NCI-H345 (cell line): ENCODE data around the gene PPP1R15B.
A peak's percentile ranks its signal among the peaks of the same experiment; 100 is the strongest.
"Not testable (repeated sequence)": the region's sequence is repeated elsewhere in the genome, so short reads cannot be mapped to it uniquely, and the experiment has no call there.

Experiments used
- DNase-seq: peaks from one replicate; lab custom pipeline; 2025; lab: John Stamatoyannopoulos, UW

The PPP1R15B gene

GRCh38 chr1:204443871-204444581, 32.4 kb upstream of the PPP1R15B start:
- DNase-seq, result no peak

GRCh38 chr1:204443260-204443619, 31.6 kb upstream of the PPP1R15B start:
- no peak for DNase-seq

DNA sequence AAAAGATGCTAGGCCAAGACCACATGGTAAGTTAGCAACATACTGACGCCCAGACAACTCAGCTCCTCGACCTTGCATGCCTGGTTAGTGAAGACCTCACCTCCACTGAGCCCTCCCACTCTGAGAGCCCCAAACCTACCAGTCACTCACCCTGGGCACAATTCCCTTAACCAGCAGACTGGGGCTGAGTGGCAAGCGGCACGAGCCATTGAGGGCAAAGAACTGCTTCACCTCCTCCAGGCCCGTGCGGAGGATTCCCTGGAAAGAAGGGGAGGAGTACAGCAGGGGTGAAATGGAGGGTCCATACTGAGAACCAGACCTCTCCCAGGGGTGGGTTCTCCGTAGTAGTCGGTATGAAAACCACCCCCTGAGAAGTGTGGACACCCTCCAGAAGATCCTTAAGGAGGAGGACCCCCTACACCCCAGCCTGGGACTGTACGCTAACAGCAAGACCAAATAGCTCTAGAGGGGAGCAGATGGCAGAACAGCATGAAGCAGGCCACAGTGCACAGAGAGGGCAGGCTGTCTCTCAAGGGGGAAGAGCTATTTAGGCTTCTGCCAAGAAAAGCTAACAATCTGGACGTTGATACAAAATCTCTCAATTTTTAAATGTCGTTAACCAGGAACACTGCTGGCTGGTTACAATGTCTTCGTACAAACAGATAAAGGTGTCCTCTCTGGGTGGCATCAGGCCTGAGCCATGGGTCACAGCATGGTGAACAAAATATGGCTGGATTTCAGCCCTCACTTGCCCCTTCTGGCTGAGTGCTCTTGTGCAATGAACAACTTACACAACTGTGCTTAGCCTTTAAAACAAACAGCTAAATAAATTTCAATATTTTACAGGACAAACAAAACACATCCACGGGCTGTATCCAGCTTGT, 31.0 kb upstream of the PPP1R15B start:
- no peak for DNase-seq

DNA sequence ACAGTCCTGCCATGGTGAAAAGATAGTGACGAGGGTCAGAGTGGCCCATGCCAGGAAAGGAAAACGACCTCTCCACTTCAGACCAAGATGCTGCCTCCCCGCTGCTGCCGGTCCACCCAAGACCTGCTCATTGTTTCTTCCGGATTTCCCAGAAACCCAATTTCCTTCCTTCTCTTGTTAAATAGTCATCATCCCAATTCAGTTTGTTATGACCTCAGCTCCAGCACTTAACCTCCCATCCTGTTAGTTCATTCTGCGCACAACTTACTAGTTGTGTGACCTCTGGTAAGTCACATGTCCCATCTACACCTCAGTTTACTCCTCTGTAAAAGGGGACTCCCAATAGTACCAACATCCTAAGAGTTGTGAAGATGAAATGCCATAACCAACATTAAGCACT, 29.9 kb upstream of the PPP1R15B start:
- no peak for DNase-seq

- DNase-seq, result no peak
These were observed 28.2 kb upstream of the PPP1R15B start for GRCh38 chr1:204439621-204440375.

GRCh38 chr1:204438628-204439027, 27.0 kb upstream of the PPP1R15B start:
- DNase-seq, result no peak

DNA sequence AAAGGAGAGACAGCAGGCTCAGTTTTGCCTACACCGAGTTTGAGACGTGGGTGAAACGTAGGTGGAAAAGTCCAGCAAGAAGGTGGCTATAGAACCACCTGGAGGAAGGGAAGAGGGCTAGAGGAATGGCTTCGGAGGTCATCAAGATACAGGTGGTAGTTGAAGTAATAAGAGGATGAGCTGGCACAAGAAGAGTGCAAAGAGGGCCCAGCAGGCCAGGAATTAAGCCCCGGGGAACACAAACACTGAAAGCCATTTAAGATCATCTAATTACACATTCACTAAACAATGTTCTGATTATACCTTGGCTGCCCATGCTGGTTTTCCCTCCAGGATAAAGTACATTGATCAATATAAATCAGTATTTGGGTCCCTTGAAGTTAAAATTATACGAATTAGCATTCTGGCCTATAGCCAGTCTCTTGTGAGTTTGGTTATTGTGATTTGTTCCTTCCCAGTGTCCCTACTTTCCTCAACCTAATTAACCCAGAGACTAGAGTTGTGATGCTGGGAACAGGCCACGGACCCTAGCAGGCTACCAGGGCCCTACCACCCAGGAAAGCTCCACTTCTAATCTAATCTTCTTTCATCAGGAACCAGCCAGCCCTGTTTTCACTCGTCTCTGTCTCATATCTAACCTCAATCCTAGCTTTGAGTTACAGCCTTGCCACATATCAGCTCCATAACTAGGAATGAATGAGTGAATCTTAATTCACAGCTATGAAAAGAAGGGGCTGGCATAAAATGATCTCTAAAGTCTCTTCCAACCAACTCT, 26.4 kb upstream of the PPP1R15B start:
- no peak for DNase-seq

- no peak for DNase-seq
These were observed 24.3 kb upstream of the PPP1R15B start for GRCh38 chr1:204435872-204436271.

- DNase-seq, result no peak
These were observed 23.8 kb upstream of the PPP1R15B start for GRCh38 chr1:204435381-204435831.

DNA sequence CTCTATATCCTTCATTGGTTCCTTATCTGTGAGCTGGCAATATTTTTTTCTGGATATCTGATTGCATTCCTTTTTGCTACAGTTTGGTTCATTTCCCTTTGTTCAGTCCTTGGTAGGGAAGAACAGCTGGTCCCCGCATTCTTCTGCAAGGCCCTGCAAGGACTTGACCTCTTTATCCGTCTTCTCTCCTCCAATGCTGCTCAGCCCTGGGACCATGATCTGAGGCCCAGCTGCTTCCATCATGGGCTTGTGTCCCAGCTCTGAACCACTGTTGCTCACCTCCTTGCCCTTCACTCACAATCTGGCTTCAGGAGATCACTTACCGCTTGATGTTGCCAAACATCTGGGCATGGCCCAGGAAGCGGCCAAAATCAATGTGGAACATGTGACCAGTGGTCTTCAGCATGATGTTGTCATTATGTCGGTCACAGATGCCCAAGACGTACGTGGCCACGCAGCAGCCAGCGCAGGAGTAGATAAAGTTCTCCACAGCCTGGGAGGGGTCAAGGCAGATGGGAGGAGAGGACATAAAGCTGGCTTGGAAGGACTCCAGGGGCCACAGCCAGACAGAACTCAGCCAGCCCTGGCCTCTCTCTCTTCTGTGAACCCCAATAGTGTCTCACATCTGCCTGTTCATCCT, 22.6 kb upstream of the PPP1R15B start:
- DNase-seq, result no peak

GRCh38 chr1:204432708-204433107, 21.1 kb upstream of the PPP1R15B start:
- no peak for DNase-seq

DNA sequence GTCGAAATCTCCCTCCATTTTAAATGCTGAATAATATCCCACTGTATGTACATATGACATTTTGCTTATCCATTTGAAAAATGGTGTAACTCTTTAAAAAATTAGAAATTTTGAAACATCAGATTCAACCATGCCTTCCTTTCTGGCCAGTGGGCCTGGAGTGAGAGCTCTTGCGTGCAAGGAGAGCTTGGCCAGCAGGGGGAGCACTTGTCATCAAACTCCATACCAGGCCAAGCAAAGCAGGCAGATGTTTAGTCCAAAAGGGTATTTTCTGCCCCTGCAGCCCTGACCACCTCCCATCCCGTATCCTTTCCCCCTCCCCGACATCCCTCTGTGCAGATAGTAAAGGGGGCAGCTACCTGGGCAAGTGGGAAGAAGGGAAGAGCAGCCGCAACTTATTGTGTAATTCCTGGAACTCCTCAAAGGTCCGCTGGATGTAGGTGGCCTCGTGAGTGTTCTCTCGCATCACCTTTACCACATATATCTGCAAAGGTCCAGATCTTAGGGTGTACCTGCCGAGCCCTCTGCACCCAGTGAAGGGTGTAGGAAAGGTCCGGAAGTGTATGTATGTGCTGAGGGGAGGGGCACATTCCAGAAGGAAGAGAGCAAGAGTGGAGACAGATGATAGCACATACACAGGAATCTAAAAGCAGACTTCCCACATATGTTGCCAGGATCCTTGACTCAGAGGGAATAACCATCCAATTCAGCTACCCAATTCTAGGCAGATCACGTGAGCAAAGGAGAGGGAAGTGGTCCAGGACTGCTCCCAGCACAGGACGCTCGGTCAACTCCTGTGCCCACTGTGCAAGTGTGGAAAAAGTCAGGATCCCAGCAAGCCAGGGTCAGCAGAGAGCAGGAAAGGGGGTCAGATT, 19.9 kb upstream of the PPP1R15B start:
- peak; percentile 61 for DNase-seq

GRCh38 chr1:204429746-204430145, 18.1 kb upstream of the PPP1R15B start:
- DNase-seq, result no peak

GRCh38 chr1:204426971-204427701, 15.5 kb upstream of the PPP1R15B start:
- no peak for DNase-seq

GRCh38 chr1:204426474-204426873, 14.9 kb upstream of the PPP1R15B start:
- DNase-seq, result no peak

DNA sequence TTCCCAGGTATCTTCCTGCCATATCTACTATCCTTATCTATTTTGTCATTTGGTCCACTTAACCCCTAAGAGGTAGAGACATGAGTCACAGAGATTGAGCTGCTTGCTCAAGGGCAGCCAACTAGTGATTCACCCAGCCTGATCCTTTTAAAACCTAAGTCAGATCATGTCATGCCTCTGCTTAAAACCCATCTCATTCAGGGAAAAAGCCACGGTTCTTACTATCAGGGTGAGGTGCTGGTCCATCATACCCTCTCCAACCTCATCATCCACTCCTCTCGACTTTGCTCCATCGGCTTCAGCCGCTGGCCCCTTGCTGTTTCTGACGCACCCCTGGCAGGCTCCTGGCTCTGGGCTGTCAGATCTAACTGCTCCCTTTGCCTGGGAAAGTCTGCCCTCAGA, 14.4 kb upstream of the PPP1R15B start:
- no peak for DNase-seq

GRCh38 chr1:204424621-204425020, 13.0 kb upstream of the PPP1R15B start:
- no peak for DNase-seq

DNA sequence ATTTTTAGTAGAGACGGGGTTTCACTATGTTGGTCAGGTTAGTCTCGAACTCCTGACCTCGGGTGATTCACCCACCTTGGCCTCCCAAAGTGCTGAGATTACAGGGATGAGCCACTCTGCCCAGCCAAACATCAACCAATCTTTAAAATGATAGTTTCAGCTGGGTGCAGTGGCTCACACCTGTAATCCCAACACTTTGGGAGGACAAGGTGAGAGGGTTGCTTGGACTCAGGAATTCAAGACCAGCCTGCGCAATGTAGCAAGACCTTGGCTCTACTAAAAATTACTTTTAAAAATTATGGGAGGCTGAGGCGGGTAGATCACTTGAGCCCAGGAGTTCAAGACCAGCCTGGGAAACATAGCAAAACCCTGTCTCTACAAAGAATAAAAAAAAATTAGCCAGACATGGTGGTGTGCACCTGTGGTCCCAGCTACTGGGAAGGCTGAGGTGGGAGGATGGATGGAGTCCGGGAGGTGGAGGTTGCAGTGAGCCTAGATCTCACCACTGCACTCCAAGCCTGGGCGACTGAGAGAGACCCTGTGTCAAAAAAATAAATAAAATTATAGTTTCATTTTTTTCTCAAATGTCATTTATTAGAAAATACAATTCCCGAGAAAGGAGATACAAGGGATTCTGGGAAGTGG, 10.6 kb upstream of the PPP1R15B start:
- DNase-seq, result not testable (repeated sequence)

- DNase-seq, result no peak
These were observed 9.8 kb upstream of the PPP1R15B start for GRCh38 chr1:204421441-204421840.
